ENCODE measurements around the gene RAD54L.

DNA sequence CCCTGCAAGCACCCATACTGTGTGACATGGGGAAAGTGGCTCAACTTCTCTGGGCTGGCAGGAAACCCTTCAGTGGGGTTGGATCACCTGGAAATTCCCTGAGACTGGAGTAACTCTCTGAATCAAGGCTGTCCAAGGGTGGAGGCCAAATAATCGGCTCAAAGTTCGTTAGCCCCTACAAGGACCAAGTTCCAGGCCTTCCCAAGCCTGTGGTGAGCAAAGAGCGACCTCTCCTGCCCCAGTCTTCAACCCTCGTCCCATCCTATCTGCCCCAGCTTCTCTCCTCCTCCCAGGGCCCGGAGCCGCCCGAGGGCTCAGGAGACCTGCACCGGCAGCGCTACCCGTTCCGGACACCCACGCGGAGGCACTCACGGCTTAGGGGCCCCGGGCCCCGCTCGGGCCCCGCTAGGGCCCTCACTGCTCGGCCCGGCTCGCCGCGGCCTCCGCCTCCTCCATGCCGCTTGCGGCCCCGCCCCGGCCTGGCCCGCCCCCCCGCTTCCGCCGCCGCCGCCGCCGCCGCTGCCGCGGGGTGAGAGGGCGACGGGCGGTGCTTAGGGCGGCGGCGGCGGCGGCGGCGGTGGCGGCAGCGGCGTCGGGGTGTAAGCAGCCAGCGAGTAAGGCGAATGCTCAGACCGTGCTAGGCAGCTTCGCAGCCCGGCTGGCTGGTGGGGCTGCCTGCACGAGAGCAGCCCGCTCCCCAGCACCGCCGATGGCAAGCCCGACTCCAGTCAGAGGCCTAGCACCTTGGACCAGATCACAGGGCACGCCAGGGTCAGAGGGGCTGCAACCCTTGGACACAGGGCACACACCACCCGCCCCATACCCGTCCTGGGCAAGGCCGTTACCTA lies 49.4 kb upstream of the RAD54L start, which contains the start of gene POMGNT1:
- peak in 1 of 2 donors; percentile 20 for TF ChIP-seq POLR2A (IDR thresholded peaks at IDR 0.05)
- TF ChIP-seq CTCF (IDR thresholded peaks at IDR 0.05), result no peak

Measured in sigmoid colon (tissue), 3 donors.